ENCODE results near the gene JSRP1.
A peak's percentile ranks its signal among the peaks of the same experiment; 100 is the strongest.

The JSRP1 gene

GRCh38 chr19:2254064-2254872, 1.9 kb downstream of the JSRP1 start:
- Histone ChIP-seq H3K4me3 (ENCODE audit: severe bottlenecking) (no peak overlapping the region), H3K36me3 (ENCODE audit: low read depth) (no peaks in the 10 kb centered on the region), H3K9me3 (ENCODE audit: severe bottlenecking) (no peaks in the 10 kb centered on the region), H3K27me3 (ENCODE audit: insufficient read depth, poor library complexity, severe bottlenecking) (peaks cover 43% of the 10 kb centered on the region), H3K4me1 (ENCODE audit: insufficient read depth, poor library complexity, severe bottlenecking) (no peaks in the 10 kb centered on the region), H3K27ac (ENCODE audit: poor library complexity, severe bottlenecking) (no peak overlapping the region)
- no peak for TF ChIP-seq CTCF (IDR thresholded peaks at IDR 0.05; ENCODE audit: poor library complexity, severe bottlenecking)
- ATAC-seq (ENCODE audit: low read depth) = no peak
- peak; percentile 58 for DNase-seq (ENCODE audit: low spot score)

- Histone ChIP-seq H3K4me3 (ENCODE audit: severe bottlenecking) (no peak overlapping the region), H3K4me1 (ENCODE audit: insufficient read depth, poor library complexity, severe bottlenecking) (no peaks in the 10 kb centered on the region), H3K9me3 (ENCODE audit: severe bottlenecking) (no peaks in the 10 kb centered on the region), H3K27me3 (ENCODE audit: insufficient read depth, poor library complexity, severe bottlenecking) (peaks cover 43% of the 10 kb centered on the region), H3K27ac (ENCODE audit: poor library complexity, severe bottlenecking) (no peak overlapping the region), H3K36me3 (ENCODE audit: low read depth) (no peaks in the 10 kb centered on the region)
- DNase-seq (ENCODE audit: low spot score) (peak; percentile 54), ATAC-seq (ENCODE audit: low read depth) (no peak)
- no peak for TF ChIP-seq CTCF (IDR thresholded peaks at IDR 0.05; ENCODE audit: poor library complexity, severe bottlenecking)
Measured at GRCh38 chr19:2253106-2254063, 2.8 kb downstream of the JSRP1 start.

- DNase-seq (ENCODE audit: low spot score) (no peak), ATAC-seq (ENCODE audit: low read depth) (no peak)
- Histone ChIP-seq H3K27me3 (ENCODE audit: insufficient read depth, poor library complexity, severe bottlenecking) (peaks cover 43% of the 10 kb centered on the region), H3K4me1 (ENCODE audit: insufficient read depth, poor library complexity, severe bottlenecking) (no peaks in the 10 kb centered on the region), H3K9me3 (ENCODE audit: severe bottlenecking) (no peaks in the 10 kb centered on the region), H3K36me3 (ENCODE audit: low read depth) (no peaks in the 10 kb centered on the region; the same call in 1 of the 2 replicates), H3K27ac (ENCODE audit: poor library complexity, severe bottlenecking) (no peak overlapping the region), H3K4me3 (ENCODE audit: severe bottlenecking) (no peak overlapping the region)
- TF ChIP-seq CTCF (IDR thresholded peaks at IDR 0.05; ENCODE audit: poor library complexity, severe bottlenecking) = no peak
Measured at GRCh38 chr19:2252797-2253105, 3.5 kb downstream of the JSRP1 start.

GRCh38 chr19:2252055-2252796, 4.0 kb downstream of the JSRP1 start:
- TF ChIP-seq CTCF (IDR thresholded peaks at IDR 0.05; ENCODE audit: poor library complexity, severe bottlenecking) = no peak
- ATAC-seq (ENCODE audit: low read depth) (no peak), DNase-seq (ENCODE audit: low spot score) (no peak)
- Histone ChIP-seq H3K27ac (ENCODE audit: poor library complexity, severe bottlenecking) (no peak overlapping the region), H3K9me3 (ENCODE audit: severe bottlenecking) (no peaks in the 10 kb centered on the region), H3K4me3 (ENCODE audit: severe bottlenecking) (no peak overlapping the region), H3K27me3 (ENCODE audit: insufficient read depth, poor library complexity, severe bottlenecking) (peaks cover 43% of the 10 kb centered on the region), H3K4me1 (ENCODE audit: insufficient read depth, poor library complexity, severe bottlenecking) (no peaks in the 10 kb centered on the region), H3K36me3 (ENCODE audit: low read depth) (peaks cover 5% of the 10 kb centered on the region)

Data from RWPE2 (cell line).